Heart left ventricle (tissue), 16 donors: ENCODE measurements around the gene FARSB. TPM values are rescaled to one million over a fixed set of nuclear protein-coding genes. Genes with fewer than 3 reads are reported as not detected.
"Not testable (repeated sequence)": the region's sequence is repeated elsewhere in the genome, so short reads cannot be mapped to it uniquely, and the experiment has no call there.

Experiments
- ATAC-seq, 4 donors: fragments of 200-7000 bp; cut with Tn5 transposase; one replicate each; pipeline ENCODE4 v1.9.1; 2020 to 2022; ENCODE audit warnings: moderate library complexity in 4 of 4, mild to moderate bottlenecking in 3 of 4, moderate number of reproducible peaks in 1 of 4
- DNase-seq, 5 donors: peaks; one replicate each; pipeline ENCODE4 v3.0.0-alpha.2; 2020
- H3K27ac ChIP-seq, 12 donors: fragments of 200-600 bp; sonication (generic) in 4 of 12; one replicate each; pipeline versions ENCODE4 v1.5.0 to v1.8.0; 2016 to 2022; ENCODE audit warnings: mild to moderate bottlenecking in 2 of 12
- H3K27me3 ChIP-seq, 9 donors: fragments of 200-600 bp; sonication (generic) in 2 of 9; one replicate each; pipeline versions ENCODE4 v1.5.1 to v1.8.0; 2016 to 2022; ENCODE audit warnings: mild to moderate bottlenecking in 3 of 9
- H3K36me3 ChIP-seq, 9 donors: fragments of 200-600 bp; sonication (generic) in 2 of 9; one replicate each; pipeline versions ENCODE4 v1.5.0 to v1.8.0; 2018 to 2022; ENCODE audit warnings: mild to moderate bottlenecking in 2 of 9
- H3K4me1 ChIP-seq, 12 donors: fragments of 200-600 bp; sonication (generic) in 4 of 12; one replicate each; pipeline versions ENCODE4 v1.5.0 to v1.8.0; 2016 to 2022; ENCODE audit warnings: mild to moderate bottlenecking in 3 of 12
- H3K4me3 ChIP-seq, 12 donors: fragments of 200-600 bp; sonication (generic) in 4 of 12; one replicate each; pipeline versions ENCODE4 v1.5.0 to v1.8.0; 2017 to 2022; ENCODE audit warnings: mild to moderate bottlenecking in 9 of 12, moderate library complexity in 4 of 12
- H3K9me3 ChIP-seq, 12 donors: fragments of 200-600 bp; sonication (generic) in 4 of 12; one replicate each; pipeline versions ENCODE4 v1.5.0 to v1.8.0; 2016 to 2022; ENCODE audit warnings: mild to moderate bottlenecking in 1 of 12
- POLR2A ChIP-seq, 2 donors: fragments of 450-650 bp; IDR thresholded peaks; one replicate each; pipeline ENCODE4 v1.6.1; 2017; ENCODE audit warnings: antibody characterized with exemption in 2 of 2, mild to moderate bottlenecking in 2 of 2, moderate library complexity in 2 of 2
- WGBS, 4 donors: extraction: QIAGEN DNeasy Blood & Tissue Kit in 2 of 4; methylation state at CpG; one replicate each; pipeline versions ENCODE4 v1.1.5 to v1.1.7; 2013 to 2018; 5-methylcytosine and 5-hydroxymethylcytosine counted together
- intact Hi-C, 10 donors: fragments of 100-400 bp; cut with DNase I; formaldehyde crosslinking; loops; one replicate each; pipeline versions ENCODE4 v1.11.1 to v1.14.2; 2022
- polyA plus RNA-seq, 2 donors: library from polyadenylated mRNA; stranded (reverse); fragments of 200-250 nt; gene quantifications; one replicate each; pipeline ENCODE4 v1.2.3, GENCODE V29; 2013
- total RNA-seq, 9 donors: library from RNA; depleted of rRNA in 2 of 9; stranded (reverse); fragments of >200 nt in 2 of 9; fragmentation: NEBNext Ultra II Directional in 3 of 9; extraction: Animal tissue kit (Norgen Biotek cat#: 25700) in 3 of 9; gene quantifications; one replicate each; pipeline versions ENCODE4 v1.1.0 to v1.2.4, GENCODE V29; 2016 to 2023
- TF ChIP-seq, protein P1 (sequence below), 12 donors: fragments of 200-600 bp; sonication (generic) in 4 of 12; IDR thresholded peaks; one replicate each; pipeline versions ENCODE4 v1.5.0 to v1.8.0; 2018 to 2022; ENCODE audit warnings: antibody characterized with exemption in 12 of 12, mild to moderate bottlenecking in 5 of 12
- donor health status: ischemic (EF 13 %, LVEDD 7.1; RV severe dilation, severe dysfunction).
- donor health status: healthy with polysubstance abuse.
- donor health status: DM: no; HTN: yes; CAD: no.
- donor health status: DM: no; HTN: no; CAD: no.
- donor health status: ischemic (EF 25% LVEDD 6.9; RV normal size, moderate dysfunction).
- donor health status: ischemic (EF 25% LVEDD 5.7; RV mildly dilated, moderate dysfunction).
- donor health status: healthy.
- donor health status: DM: yes; HTN: yes; CAD: no.
- donor health status: ischemic (EF 35%, LVEDD 5.7; RV mildly dilated, moderate dysfunction).
- donor health status: nonischemic (EF 11% LVEDD 7.7; RV severe dilation, severe dysfunction).
- donor health status: DM: yes; HTN: yes; CAD: no.
- donor health status: PGD.
- donor health status: ischemic (EF 29% LVEDD 5.4; RV normal size, mild dysfunction).
- donor health status: nonischemic (EF 23%, LVEDD 6.1; RV moderate dilation, normal function).

Gene FARSB
- total and polyA plus RNA-seq, 11 donors = 9.8 to 29.2 (median 19.5) TPM

DNA sequence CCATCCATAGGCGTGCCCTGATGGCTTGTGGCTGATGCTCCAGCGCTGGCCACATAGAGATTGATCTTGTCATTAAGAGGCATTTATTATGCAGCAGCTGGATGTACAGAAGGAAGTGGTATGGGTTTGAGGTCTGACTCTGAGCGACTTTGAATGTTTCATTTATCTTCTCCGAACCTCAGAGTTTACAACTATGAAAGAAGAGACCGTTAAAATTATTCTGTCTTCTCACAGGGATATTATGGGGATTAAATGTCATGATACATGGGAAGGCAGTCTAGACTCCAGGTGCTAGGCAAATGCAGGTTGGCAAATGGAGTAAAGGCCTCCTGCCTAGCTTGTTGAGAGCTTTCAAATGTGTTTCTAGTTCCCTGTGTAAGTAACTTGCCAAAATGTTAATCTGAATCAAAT, 45.8 kb upstream of the FARSB start:
- no peaks in the 10 kb centered on the region for H3K27me3 ChIP-seq
- no peak for DNase-seq
- no peaks in the 10 kb centered on the region for H3K36me3 ChIP-seq
- H3K4me3 ChIP-seq = no peak overlapping the region
- no peaks in the 10 kb centered on the region for H3K9me3 ChIP-seq
- no peak overlapping the region for H3K27ac ChIP-seq
- intact Hi-C loops = loop anchor here in 1 of 10 donors (10.0 kb wide), 1 partner anchor 103 kb away; no protein-coding TSS in a partner anchor
- no peak for ATAC-seq
- 82 to 85% (median 82%) methylated on average over 5 of the region's 5 CpGs for WGBS, 4 donors
- H3K4me1 ChIP-seq = peaks cover 0 to 4% (median 0%) of the 10 kb centered on the region in 12 donors
- TF ChIP-seq POLR2A (IDR thresholded peaks at IDR 0.05) = no peak
- TF ChIP-seq, protein P1, sequence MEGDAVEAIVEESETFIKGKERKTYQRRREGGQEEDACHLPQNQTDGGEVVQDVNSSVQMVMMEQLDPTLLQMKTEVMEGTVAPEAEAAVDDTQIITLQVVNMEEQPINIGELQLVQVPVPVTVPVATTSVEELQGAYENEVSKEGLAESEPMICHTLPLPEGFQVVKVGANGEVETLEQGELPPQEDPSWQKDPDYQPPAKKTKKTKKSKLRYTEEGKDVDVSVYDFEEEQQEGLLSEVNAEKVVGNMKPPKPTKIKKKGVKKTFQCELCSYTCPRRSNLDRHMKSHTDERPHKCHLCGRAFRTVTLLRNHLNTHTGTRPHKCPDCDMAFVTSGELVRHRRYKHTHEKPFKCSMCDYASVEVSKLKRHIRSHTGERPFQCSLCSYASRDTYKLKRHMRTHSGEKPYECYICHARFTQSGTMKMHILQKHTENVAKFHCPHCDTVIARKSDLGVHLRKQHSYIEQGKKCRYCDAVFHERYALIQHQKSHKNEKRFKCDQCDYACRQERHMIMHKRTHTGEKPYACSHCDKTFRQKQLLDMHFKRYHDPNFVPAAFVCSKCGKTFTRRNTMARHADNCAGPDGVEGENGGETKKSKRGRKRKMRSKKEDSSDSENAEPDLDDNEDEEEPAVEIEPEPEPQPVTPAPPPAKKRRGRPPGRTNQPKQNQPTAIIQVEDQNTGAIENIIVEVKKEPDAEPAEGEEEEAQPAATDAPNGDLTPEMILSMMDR (IDR thresholded peaks at IDR 0.05) = no peak

DNA sequence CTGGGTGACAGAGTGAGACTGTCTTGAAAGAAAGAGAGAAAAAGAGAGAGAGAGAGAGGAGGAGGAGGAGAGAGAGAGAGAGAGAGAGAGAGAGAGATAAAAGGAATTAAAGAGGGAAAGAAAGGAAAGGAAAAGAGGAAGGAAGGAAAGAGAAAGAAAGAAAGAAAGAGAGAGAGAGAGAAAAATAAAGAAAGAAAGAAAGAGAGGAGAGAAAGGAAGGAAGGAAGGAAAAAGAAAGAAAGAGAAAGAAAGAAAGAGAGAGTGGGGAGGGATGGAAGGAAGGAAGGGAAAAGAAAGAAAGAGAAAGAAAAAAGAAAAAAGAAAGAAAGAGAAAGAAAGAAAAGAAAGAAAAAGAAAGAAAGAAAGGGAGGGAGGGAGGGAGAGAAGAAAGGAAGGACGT, 45.3 kb upstream of the FARSB start:
- intact Hi-C loops = loop anchor here in 1 of 10 donors (10.0 kb wide), 1 partner anchor 104 kb away; no protein-coding TSS in a partner anchor
- Histone ChIP-seq H3K4me3 (no peak overlapping the region), H3K36me3 (no peaks in the 10 kb centered on the region), H3K4me1 (peaks cover 0 to 4% (median 0%) of the 10 kb centered on the region in 12 donors), H3K9me3 (no peaks in the 10 kb centered on the region), H3K27ac (no peak overlapping the region), H3K27me3 (no peaks in the 10 kb centered on the region)
- TF ChIP-seq, protein P1 (IDR thresholded peaks at IDR 0.05) = no peak
- TF ChIP-seq POLR2A (IDR thresholded peaks at IDR 0.05) = no peak
- WGBS, 4 donors = 56 to 80% (median 74%) methylated on average over 1 of the region's 1 CpG
- DNase-seq (no peak), ATAC-seq (no peak)

DNA sequence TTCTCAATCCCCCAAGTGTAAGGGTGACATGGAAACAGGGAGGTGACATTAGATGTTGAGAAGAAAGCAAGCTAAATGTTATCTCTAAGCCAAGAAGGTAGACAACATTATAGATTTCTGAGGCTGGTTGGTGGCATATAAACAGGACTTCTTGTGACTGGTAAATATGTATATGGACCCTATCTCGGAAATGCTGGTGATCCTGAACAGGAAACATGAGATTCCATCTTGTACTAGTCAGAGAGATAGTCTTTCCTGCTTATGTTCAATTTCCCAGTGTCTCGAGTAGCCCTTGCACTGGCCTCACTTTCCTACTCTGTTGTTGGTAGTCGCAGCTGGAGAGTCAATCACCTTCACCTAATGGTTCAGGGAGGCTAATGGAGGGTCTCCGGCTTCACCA, 42.4 kb upstream of the FARSB start:
- no peak for TF ChIP-seq POLR2A (IDR thresholded peaks at IDR 0.05)
- TF ChIP-seq, protein P1 (IDR thresholded peaks at IDR 0.05) = no peak
- intact Hi-C loops = no loop called here

DNA sequence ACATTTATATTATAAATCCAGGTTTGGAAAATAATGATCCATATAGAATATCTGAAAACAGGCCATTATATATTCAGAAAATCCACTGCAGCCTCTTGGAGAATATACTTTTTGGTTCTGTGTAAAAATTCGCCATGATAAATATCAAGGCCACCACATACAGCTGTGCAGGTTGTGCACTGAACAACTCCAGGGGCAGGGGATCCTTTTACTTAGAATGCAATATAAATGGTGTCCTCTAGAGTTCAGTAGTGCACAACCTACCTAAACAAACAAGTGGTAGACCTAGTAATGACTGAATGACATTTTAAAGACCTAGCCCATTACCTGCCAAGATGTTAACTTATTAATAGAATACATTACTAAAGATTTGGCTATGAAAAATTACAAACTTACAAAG, 37.9 kb upstream of the FARSB start:
- Histone ChIP-seq H3K4me1 (peaks cover 0 to 13% (median 1%) of the 10 kb centered on the region in 12 donors), H3K9me3 (no peaks in the 10 kb centered on the region), H3K27ac (no peak overlapping the region), H3K27me3 (no peaks in the 10 kb centered on the region), H3K4me3 (no peak overlapping the region), H3K36me3 (no peaks in the 10 kb centered on the region)
- no peak for DNase-seq
- TF ChIP-seq, protein P1 (IDR thresholded peaks at IDR 0.05) = peak in 4 of 12 donors; percentile 5 to 21 (median 16)
- TF ChIP-seq POLR2A (IDR thresholded peaks at IDR 0.05) = no peak
- intact Hi-C loops = loop anchor here in 4 of 10 donors (5.0 kb wide), 3 partner anchors 168 to 213 kb away; partner anchors contain the start of gene ACSL3 (in 1 of the 4)
- WGBS, 4 donors = 91 to 100% (median 95%) methylated on average over 1 of the region's 1 CpG
- peak in 1 of 4 donors; percentile 55 for ATAC-seq

More for the DNA sequence above, 42.4 kb upstream of the FARSB start:
- 71 to 87% (median 79%) methylated on average over 4 of the region's 4 CpGs for WGBS, 4 donors
- H3K4me1 ChIP-seq = peaks cover 0 to 3% (median 0%) of the 10 kb centered on the region in 12 donors
- H3K4me3 ChIP-seq = no peak overlapping the region
- DNase-seq (no peak), ATAC-seq (no peak)
- H3K27ac ChIP-seq = no peak overlapping the region
- no peaks in the 10 kb centered on the region for H3K9me3 ChIP-seq
- no peaks in the 10 kb centered on the region for H3K27me3 ChIP-seq
- H3K36me3 ChIP-seq = no peaks in the 10 kb centered on the region

DNA sequence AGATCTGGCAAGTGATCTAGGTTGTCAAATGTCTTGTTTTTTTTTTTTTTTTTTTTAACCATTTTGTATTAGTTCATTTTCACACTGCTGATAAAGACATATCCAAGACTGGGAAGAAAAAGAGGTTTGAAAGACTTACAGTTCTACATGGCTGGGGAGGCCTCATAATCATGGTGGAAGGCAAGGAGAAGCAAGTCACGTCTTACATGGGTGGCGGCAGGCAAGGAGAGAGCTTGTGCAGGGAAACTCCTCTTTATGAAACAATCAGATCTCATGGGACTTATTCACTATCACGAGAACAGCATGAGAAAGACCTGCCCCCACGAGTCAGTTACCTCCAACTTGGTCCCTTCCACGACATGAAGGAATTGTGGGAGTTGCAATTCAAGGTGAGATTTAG, 37.5 kb upstream of the FARSB start:
- 75 to 92% (median 80%) methylated on average over 5 of the region's 5 CpGs for WGBS, 4 donors
- DNase-seq, ATAC-seq, H3K36me3 ChIP-seq, H3K27me3 ChIP-seq, H3K27ac ChIP-seq, H3K9me3 ChIP-seq, H3K4me3 ChIP-seq: not testable (repeated sequence)
- intact Hi-C loops = loop anchor here in 4 of 10 donors (5.0 kb wide), 3 partner anchors 169 to 214 kb away; partner anchors contain the start of gene ACSL3 (in 1 of the 4)
- H3K4me1 ChIP-seq = peaks cover 0 to 17% (median 1%) of the 10 kb centered on the region in 12 donors
